Hematopoietic multipotent progenitor cell treated with erythropoietin and hydrocortisone succinate and interleukin-3 and kit ligand, for 8 days (in vitro differentiated cells): ENCODE data around the gene S1PR4.

Experiments
- DNase-seq: peaks from one replicate; pipeline ENCODE4 v3.0.0-alpha.2; 2015

S1PR4 gene

GRCh38 chr19:3225677-3226093 lies 47.1 kb downstream of the S1PR4 start:
- DNase-seq, result no peak

- no peak for DNase-seq
Measured at GRCh38 chr19:3227054-3227626, 48.6 kb downstream of the S1PR4 start.

- DNase-seq, result no peak
Measured at GRCh38 chr19:3229346-3229743, 50.8 kb downstream of the S1PR4 start.
